K562 (cell line): ENCODE results near the gene SLC22A23. TPM values are rescaled to one million over a fixed set of nuclear protein-coding genes. Genes with fewer than 3 reads are reported as not detected.

Source experiments
- ARID3B ChIP-seq: fragments of 250-450 bp; sonication (Bioruptor Pico); IDR thresholded peaks from 2 replicates; pipeline ENCODE4 v1.4.0; 2020; ENCODE audit warnings: borderline replicate concordance
- ATF1 ChIP-seq, 2 experiments: fragments of 450-650 bp in 1 of 2; IDR thresholded peaks; 2 replicates each; pipeline ENCODE4 v1.6.1; 2016; ENCODE audit warnings: missing compliant biosample characterization in 1 of 2, missing genetic modification characterization in 1 of 2
- ATF7 ChIP-seq: fragments of 450-650 bp; IDR thresholded peaks from 2 replicates; pipeline ENCODE4 v1.7.1; 2014; ENCODE audit warnings: mild to moderate bottlenecking, moderate library complexity
- CREBBP ChIP-seq: IDR thresholded peaks from one replicate; pipeline ENCODE4 v1.6.1; 2012; ENCODE audit warnings: low read depth, mild to moderate bottlenecking, control low read depth, inconsistent platforms, low read length
- GABPB2 ChIP-seq: fragments of 250-450 bp; sonication (Bioruptor Pico); conservative IDR thresholded peaks from 2 replicates; pipeline ENCODE4 v1.5.1; 2021; ENCODE audit warnings: mild to moderate bottlenecking
- MTA1 ChIP-seq: fragments of 450-650 bp; IDR thresholded peaks from 2 replicates; pipeline ENCODE4 v1.6.1; 2017; ENCODE audit warnings: borderline replicate concordance
- NCOA1 ChIP-seq: fragments of 450-650 bp; IDR thresholded peaks from 2 replicates; pipeline ENCODE4 v1.6.1; 2016; ENCODE audit warnings: low read depth
- NR3C1 ChIP-seq: sonication (generic); formaldehyde crosslinking; IDR thresholded peaks from 2 replicates; pipeline ENCODE4 v1.8.1; 2022; ENCODE audit warnings: missing genetic modification reagents
- PHF21A ChIP-seq: fragments of 450-650 bp; IDR thresholded peaks from 2 replicates; pipeline ENCODE4 v1.6.1; 2017; ENCODE audit warnings: low read depth, borderline replicate concordance
- RBM14 ChIP-seq: fragments of 200-400 bp; formaldehyde crosslinking; IDR thresholded peaks from 2 replicates; pipeline ENCODE4 v1.6.1; 2018; ENCODE audit warnings: low read depth, mild to moderate bottlenecking, low read length, moderate library complexity, borderline replicate concordance; ENCODE audit not compliant: insufficient read depth
- RFX5 ChIP-seq: IDR thresholded peaks from 2 replicates; pipeline ENCODE4 v1.6.1; 2011; ENCODE audit warnings: low read depth, mild to moderate bottlenecking, improper control_type of control experiment, low read length
- SMC3 ChIP-seq: conservative IDR thresholded peaks from 2 replicates; pipeline ENCODE4 v1.6.1; 2011; ENCODE audit warnings: low read depth, low read length, improper control_type of control experiment; ENCODE audit not compliant: insufficient read depth
- ZNF384 ChIP-seq: IDR thresholded peaks from 2 replicates; pipeline ENCODE4 v1.6.1; 2012; ENCODE audit warnings: low read depth, low read length, improper control_type of control experiment
- polyA plus RNA-seq, 8 experiments: library from polyadenylated mRNA; depleted of rRNA in 4 of 8; stranded (reverse) in 5 of 8; unstranded in 3 of 8; fragments of >200 nt; fragmentation: Nextera tagmentation in 2 of 8; fragmentation: Illumina TruSeq in 1 of 8; extraction: Ambion mirVana in 2 of 8; extraction: Trizol in 1 of 8; gene quantifications; 2 replicates each; pipeline versions ENCODE4 v1.2.1 to v1.2.3, GENCODE V29; 2011 to 2014; ENCODE audit warnings: inconsistent platforms in 1 of 8, missing spikeins in 1 of 8
- total RNA-seq, 7 experiments: library from RNA; depleted of rRNA in 6 of 7; stranded (reverse); fragments of >200 nt in 6 of 7; fragmentation: Illumina TruSeq in 2 of 7; extraction: Trizol in 2 of 7; gene quantifications; 2 replicates each; pipeline versions ENCODE4 v1.2.1 to v1.2.3, GENCODE V29; 2011 to 2021; ENCODE audit warnings: low replicate concordance in 1 of 7
- TF ChIP-seq, protein P1 (sequence below), 2 experiments: fragments of 450-650 bp; formaldehyde crosslinking in 1 of 2; IDR thresholded peaks; 2 replicates each; pipeline versions ENCODE4 v1.4.0 to v1.6.1; 2014 to 2020; ENCODE audit warnings: mild to moderate bottlenecking in 2 of 2, borderline replicate concordance in 1 of 2, low read depth in 1 of 2
- TF ChIP-seq, protein P2 (sequence below): sonication (generic); formaldehyde crosslinking; IDR thresholded peaks from 2 replicates; pipeline ENCODE4 v1.8.0; 2022; ENCODE audit warnings: missing genetic modification reagents, mild to moderate bottlenecking, moderate library complexity, borderline replicate concordance

Gene SLC22A23
- total and polyA plus RNA-seq, 9 of the 15 experiments (the other 6 are each of a cell fraction or from before 2014, with no cell fraction given), result 0.30 to 8.7 (median 2.5) TPM

GRCh38 chr6:3258720-3259490, 197.9 kb downstream of the SLC22A23 start, which contains the start of gene PSMG4 (continued):
- TF ChIP-seq, protein P1, sequence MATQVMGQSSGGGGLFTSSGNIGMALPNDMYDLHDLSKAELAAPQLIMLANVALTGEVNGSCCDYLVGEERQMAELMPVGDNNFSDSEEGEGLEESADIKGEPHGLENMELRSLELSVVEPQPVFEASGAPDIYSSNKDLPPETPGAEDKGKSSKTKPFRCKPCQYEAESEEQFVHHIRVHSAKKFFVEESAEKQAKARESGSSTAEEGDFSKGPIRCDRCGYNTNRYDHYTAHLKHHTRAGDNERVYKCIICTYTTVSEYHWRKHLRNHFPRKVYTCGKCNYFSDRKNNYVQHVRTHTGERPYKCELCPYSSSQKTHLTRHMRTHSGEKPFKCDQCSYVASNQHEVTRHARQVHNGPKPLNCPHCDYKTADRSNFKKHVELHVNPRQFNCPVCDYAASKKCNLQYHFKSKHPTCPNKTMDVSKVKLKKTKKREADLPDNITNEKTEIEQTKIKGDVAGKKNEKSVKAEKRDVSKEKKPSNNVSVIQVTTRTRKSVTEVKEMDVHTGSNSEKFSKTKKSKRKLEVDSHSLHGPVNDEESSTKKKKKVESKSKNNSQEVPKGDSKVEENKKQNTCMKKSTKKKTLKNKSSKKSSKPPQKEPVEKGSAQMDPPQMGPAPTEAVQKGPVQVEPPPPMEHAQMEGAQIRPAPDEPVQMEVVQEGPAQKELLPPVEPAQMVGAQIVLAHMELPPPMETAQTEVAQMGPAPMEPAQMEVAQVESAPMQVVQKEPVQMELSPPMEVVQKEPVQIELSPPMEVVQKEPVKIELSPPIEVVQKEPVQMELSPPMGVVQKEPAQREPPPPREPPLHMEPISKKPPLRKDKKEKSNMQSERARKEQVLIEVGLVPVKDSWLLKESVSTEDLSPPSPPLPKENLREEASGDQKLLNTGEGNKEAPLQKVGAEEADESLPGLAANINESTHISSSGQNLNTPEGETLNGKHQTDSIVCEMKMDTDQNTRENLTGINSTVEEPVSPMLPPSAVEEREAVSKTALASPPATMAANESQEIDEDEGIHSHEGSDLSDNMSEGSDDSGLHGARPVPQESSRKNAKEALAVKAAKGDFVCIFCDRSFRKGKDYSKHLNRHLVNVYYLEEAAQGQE (IDR thresholded peaks at IDR 0.05; ENCODE audit: borderline replicate concordance), result peak; percentile 89
- TF ChIP-seq, protein P1 (CRISPR knock-in tag; IDR thresholded peaks at IDR 0.05; ENCODE audit: low read depth), result 0 out of 2 replicates have a peak, but pooled peaks have one; percentile 38
- 0 out of 2 replicates have a peak, but pooled peaks have one; percentile 57 for TF ChIP-seq RBM14
- TF ChIP-seq SMC3, result 0 out of 2 replicates have a peak, but pooled peaks have one; percentile 12
- TF ChIP-seq CREBBP, result no peak
- no peak for TF ChIP-seq ATF1 (CRISPR knock-in tag; IDR thresholded peaks at IDR 0.05)
- peak; percentile 69 for TF ChIP-seq ATF1 (tag; IDR thresholded peaks at IDR 0.05)
- TF ChIP-seq, protein P2, sequence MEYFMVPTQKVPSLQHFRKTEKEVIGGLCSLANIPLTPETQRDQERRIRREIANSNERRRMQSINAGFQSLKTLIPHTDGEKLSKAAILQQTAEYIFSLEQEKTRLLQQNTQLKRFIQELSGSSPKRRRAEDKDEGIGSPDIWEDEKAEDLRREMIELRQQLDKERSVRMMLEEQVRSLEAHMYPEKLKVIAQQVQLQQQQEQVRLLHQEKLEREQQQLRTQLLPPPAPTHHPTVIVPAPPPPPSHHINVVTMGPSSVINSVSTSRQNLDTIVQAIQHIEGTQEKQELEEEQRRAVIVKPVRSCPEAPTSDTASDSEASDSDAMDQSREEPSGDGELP, result peak; percentile 87
- TF ChIP-seq RFX5, result no peak
- TF ChIP-seq NR3C1 (CRISPR knock-in tag), result peak; percentile 24; the same call in 1 of the 2 replicates
- no peak for TF ChIP-seq PHF21A
- TF ChIP-seq ARID3B (CRISPR knock-in tag), result 0 out of 2 replicates have a peak, but pooled peaks have one; percentile 8
- peak; percentile 28; the same call in 1 of the 2 replicates for TF ChIP-seq ZNF384
- TF ChIP-seq ATF7, result peak; percentile 73
- TF ChIP-seq MTA1, result no peak
- no peak for TF ChIP-seq GABPB2 (CRISPR knock-in tag)
- TF ChIP-seq NCOA1, result peak; percentile 31; the same call in 1 of the 2 replicates
